ENCODE results near the gene CHCHD3.

The CHCHD3 gene

DNA sequence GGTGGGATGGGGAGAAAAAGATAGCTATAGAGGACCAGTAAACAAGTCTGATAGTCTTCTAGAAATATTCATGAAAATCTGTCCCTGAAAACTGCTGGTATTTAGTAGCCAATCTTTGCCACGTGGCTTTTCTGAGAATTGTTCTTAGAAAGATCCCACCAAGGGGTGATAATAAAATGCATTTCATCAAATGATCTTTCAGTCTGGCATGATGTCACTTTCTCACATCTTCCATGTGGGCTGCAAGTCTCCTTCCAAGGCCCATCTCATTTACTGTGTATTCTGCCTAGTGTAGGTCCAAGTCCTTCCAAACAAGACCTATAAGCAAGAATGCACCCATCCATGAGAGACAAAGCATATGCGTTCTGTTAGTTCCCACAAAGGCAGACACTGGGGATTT lies 226.0 kb downstream of the CHCHD3 start:
- DNase-seq = no peak

DNA sequence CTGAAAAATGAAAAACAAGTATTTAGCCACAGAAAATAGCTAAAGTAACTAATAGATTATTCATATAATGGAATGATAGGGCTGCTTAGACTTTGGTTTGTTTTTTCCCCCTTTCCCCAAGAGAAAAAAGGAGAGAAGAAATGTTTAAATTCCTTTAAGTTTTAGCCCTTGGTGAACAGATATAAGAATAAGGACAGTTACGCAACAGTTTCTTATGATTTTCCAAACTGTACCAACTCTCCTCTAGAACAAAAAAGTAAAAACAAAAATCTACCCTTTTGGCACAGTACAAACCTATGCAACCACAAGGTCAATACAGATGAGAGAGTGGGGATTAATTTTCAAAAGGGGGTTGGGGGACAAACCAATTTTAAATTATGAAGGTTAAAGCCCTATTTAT lies 227.7 kb downstream of the CHCHD3 start:
- DNase-seq = no peak

DNA sequence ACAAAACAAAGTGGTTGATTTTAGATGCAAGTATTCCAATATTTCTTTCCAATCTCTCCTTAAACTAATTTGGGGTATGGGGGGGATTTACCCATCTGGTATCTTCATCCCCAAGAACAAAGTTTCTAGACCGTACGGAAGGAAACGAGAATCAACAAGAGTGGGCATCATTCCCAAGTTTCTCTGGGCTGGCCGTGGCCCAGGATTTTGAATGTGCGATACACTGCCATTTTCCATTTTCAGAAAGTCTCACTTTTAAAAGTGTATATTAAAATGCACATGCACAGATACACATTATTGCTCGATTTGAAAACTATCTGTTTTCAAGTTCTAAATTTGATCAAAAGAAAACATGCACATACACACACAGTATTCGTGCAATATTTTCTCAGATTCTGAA lies 234.5 kb downstream of the CHCHD3 start:
- DNase-seq = no peak

DNA sequence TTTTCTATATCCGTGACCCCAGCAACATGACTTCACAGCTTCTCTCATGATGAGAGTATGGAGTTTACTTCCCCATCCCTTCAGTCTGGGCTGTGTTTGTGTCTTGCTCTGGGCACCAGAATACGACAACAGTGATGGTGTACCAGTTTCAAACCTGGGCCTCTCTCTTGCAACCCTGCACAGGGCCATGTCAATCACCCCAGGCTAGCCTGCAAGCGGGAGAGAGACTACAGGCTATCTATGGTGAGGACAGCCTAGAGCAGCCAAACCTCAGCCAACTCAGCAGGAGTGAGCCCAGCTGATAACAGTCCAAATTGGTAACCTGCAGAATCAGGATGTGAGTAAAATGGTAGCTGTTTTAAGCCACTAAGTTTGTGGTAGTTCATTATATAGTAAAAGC lies 235.8 kb downstream of the CHCHD3 start:
- no peak for DNase-seq

DNA sequence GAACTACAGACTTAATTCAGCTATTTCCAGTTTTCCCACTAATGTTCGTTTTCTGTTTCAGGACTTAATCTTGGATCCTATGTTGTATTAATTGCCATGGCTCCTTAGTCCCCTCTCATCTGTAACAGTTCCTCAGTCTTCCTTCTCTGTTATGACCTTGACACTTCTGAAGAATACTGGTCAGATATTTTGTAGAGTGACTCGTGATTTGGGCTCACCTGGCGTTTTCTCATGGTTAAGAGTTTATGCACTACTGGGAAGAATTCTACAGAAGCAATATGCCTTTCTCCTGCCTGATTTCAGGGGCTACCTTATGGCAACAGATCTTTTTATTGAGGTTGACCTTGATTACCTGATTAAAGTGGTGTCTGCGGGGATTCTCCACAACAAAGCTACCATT lies 239.4 kb downstream of the CHCHD3 start:
- DNase-seq = no peak

DNA sequence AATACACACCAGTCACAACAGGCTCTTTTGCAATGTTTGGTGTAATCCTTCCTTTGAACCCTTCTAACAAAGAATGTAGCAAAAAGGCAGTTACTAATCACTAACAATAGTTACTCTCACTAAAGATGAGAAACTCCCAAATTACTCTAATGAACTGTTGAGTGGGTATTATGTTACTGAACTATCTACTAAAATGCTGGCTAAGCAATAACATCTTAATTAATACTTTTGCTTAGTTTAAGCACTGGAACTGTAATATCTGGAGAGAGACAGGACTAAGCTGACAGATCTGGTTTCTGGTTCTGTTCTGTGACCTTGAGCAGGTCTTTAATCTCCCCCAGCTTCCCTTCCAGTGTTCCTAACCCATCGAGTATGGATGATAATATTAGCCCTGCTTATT lies 241.7 kb downstream of the CHCHD3 start:
- DNase-seq = no peak

DNA sequence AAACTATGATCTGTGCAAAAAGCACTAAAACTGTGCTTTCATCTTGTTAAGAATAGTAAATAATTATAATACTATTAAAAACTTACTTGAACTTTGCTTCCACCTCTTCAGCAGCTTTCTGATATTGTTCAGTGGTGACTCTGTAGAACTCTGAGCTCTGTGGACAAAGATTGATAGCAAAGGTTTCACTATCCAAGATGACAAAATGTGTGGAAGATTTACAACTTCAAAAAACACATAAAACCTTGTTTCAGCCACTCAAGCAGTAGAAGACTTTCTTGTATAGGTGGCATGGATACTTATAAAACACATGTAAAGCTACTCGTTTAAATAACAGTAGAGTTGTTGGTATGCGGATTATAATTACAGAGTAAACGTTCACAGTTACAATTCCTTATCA lies 243.6 kb downstream of the CHCHD3 start:
- no peak for DNase-seq

DNA sequence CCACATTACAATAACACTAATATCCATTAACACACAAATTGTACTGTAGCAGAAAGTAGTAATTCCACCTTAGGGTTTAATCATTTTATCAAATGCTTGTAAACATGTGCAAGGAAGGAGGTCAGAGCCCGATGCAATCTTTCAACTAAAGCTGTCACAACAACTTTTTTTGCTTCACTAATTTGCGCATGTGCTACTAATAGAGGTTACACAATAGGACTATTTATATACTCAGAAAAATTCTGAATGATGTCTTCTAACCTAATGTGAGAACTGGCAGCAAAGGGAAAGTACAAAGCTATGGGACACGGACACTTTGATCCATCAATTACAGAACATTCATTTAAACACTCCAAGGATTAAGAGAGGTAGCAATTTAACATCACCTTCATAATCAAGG lies 244.4 kb downstream of the CHCHD3 start:
- DNase-seq = no peak

DNA sequence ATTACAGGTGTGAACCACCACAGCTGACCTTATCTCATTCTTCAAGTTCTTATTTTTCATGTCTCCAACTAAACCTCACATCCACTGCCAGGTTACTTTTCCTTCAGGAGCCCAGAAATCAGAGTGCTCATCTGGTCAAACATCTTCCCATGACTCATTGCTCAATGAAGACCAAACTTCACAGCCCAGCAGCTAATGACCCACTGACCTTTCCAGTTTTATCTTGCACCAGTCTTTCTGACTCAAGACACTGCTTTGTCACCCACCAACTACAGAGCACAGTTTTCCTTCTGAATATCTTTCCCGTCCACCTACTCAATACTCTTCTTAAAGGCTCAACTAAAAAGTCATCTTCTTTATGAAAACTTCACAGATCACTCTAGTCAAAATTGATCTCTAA lies 245.1 kb downstream of the CHCHD3 start:
- DNase-seq = no peak

DNA sequence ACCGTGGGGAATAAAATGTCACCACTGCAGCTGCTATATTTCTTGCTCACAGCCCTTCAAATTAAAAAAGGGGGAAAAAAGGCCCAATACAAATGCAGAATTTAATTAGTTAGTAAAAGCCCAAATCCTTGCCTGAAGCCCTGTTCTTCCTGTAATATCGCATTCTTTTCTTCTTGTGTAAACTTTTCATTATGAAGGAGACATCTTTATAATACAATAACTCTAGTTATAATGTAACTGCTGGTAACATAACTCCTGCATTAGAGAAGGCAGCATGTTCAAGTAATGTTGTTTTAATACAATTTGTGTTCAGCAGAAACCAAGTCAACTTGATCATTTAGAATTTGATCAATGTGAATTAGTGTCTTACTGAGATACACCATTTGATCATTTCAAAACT lies 250.9 kb downstream of the CHCHD3 start:
- no peak for DNase-seq

DNA sequence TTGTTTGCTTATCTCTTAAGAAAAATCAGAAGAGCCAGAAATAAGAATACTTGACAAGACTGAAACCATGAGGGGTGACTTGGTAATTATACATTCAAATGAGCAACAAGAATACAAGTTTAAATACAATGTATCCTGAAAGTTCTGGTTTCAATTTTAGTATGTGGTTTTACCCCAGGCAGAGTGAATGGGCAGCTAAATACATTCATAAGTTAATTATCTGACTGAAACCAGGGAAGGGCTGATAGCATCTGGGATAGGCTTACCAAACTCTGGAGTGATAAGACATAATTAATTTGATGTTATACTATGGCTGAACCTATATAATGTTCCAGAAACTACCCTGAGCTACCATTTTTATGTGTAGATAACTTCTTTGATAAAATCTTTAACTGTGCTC lies 253.4 kb downstream of the CHCHD3 start:
- DNase-seq = no peak

DNA sequence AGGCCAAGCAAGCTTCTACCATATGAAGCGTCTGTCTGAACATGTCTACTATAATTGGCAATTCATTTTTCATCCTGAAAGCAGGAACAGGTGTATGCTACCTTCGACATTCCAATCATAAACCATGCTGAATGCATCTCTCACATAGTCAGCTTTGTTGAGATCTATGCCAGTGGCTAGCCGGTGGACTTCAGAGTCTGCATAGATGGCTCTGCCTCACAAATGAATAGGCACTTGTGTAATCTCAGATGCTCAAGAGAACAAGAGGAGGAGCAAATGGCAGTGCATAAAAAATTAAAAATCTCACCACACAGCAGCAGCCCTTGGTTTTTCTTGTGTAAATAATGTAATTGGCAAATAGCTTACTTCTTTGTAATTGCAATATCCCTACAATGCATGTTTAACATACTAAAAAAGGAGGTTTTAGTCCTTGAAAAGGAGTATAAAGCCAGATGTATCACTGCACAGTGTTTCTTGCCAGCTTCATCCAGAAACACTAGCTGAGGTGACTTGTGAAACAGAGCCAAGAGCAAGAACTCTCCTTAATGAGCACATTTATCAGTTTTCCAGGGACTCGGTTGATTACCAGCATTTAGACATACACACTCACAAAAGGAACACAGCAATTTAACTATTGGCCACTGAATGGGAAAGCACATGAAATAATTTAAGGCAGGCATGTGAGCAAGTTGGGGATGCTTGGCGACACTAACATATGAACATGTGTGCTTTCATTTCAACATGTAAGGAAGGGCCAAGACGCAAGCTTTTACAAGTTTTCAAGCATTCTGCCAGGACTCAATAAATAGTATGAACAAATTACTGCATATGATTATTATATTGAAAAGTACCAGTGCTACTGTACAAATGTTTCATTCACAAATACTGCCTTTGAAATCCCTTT lies 255.7 kb downstream of the CHCHD3 start:
- DNase-seq = no peak

DNA sequence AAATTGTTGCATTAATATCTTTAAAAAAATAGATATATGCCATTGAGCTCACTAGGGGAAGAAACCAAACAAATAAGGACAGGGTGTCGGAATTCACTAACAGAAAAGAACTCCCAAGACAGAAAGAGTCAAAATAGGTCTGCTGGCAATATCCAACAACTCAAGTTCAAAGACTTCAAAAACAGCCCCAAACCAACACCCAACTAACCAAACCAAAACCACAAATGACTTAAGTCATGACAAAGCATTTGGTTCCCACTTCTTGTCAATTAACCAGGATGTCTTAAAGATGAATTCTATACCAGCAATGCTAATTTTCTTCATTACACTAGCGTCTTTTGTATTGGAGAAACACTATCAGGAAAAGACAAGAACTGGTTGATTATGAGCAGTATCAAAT lies 256.7 kb downstream of the CHCHD3 start:
- no peak for DNase-seq

DNA sequence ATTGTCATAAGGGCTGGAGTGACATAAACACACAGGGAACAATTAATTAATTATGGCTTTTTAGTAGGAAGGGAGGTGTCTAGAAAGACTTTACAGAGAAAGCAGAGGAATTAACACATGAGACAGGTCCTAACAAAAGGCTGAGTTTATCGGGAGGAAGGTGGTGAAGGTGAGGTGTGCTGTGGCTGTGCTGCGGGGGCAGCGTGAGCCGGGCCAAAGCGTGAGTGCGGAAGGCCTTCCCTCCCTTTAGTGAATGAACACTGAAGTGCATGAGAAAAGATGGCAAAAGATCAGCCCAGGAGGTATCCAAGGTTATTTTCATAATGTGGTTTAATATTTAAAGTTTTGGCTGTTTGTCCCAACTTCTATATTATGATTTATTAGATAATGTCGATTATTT lies 262.2 kb downstream of the CHCHD3 start:
- no peak for DNase-seq

DNA sequence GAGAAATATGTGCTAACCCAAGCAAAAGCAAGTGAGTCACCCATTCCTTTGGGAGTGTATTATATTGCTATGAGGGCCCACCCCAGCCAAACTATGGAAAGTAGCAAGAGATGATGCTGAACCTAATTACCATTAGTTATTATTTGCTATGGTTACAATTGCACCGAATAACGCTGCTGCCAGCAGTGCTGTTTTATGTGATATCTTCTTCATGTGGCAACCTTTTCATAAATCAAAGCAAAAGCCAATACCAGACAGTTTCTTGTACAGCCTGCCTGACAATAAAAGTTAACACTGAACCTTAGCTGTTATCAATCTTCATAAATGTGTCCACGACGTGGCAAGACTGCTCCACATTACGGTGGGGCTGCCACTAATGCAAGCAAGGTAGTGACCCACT lies 263.9 kb downstream of the CHCHD3 start:
- DNase-seq = no peak

DNA sequence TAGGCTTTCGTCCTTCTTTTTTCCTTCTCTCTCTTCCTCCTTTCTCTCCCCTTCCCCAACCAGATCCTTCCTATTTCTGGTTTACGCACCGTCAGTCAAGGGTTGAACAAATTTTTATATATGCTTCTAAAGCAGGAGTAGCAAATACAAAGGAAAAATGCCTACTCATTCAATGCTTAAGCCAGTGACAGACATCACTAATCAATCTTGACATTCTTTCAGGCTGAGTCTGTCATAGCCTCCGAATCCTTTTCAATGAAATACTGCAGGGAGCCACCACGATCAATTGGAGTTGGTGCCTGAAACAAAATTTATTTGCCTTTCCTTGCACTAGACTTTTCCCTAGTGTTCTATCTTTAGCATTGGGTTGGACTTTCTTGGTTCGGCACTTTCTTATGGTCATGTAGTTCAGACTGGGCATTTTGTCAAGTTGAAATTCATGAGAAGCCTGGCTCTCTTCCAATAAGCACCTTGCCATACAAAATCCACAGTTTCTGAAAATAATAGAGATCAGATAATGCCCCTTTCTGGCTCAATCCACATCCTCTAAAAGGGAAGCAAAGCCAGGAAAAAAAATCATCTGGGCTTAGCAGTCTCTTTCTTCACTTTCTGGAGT lies 266.1 kb downstream of the CHCHD3 start:
- no peak for DNase-seq

DNA sequence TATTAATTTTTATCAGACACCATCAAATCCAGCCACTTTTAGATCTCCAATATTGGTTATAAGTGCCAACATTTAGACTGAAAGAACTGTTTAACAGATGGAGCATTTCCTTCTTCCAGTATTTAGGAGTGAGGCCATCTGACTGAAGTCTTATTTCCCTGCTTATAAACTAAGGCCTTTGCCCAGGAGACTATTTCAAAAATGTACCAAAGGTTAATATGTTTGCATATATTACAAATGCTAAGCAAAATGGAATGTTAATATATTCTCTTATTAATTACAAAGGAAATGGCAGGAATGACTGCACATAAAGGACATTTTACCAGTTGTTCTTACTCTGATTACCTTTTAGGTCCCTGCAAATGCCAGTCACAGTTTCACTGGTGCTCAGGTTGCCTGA lies 266.8 kb downstream of the CHCHD3 start:
- no peak for DNase-seq

DNA sequence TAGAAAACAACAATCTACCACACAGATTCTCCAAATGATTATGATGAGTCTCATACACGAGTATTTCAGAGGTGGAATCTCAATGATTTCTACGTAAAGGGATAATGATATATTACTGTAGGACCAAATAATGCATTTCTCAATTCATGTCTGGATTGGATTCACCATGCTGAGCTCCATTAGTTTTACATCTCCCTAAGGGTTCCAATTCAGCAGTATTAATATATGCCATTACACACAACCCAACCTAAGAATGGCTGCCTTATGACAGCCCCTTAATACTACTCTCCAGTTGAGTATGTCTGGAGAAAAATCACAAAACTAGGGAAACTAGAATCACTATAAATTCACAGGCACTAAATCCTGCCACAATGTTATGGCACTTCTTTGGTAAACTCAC lies 271.3 kb downstream of the CHCHD3 start:
- no peak for DNase-seq

DNA sequence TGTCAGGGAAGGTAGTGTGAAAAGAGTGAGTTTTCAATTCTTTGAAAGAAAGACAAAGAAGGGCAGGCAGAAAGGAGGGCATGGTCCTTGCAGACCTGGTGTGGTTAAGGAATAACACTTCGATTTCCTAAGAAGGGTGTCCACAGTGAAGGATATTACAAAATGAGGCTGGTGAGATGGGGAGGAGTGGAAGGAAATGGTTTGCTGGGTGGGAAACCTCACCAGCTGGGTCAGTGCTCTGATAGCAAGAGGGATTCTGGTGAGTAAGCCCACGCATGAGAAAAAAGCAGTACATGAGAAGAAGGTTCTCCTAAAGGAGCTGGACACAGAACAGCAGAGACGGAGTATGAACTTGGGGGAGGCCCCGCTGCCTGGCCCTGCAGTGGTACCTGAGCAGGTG lies 275.1 kb downstream of the CHCHD3 start:
- no peak for DNase-seq

DNA sequence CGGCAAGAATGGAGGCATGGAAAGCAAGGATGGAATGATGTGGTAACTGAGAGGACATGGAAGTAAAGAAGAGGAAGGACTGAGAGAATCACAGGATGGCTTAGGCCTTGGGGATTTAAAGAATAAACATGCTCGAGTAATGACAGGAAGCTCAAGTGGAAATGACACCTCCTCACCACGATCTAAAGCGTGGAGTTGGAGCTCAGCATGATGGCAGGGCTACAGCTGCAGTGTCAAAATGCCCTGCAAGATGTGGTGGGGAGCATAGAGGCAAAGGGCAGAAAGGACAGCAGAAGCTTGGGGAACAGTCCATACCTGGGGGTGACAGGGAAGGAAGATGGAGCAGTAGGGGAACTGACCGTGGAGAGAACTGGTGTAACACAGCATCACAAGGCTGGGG lies 276.1 kb downstream of the CHCHD3 start:
- no peak for DNase-seq

DNA sequence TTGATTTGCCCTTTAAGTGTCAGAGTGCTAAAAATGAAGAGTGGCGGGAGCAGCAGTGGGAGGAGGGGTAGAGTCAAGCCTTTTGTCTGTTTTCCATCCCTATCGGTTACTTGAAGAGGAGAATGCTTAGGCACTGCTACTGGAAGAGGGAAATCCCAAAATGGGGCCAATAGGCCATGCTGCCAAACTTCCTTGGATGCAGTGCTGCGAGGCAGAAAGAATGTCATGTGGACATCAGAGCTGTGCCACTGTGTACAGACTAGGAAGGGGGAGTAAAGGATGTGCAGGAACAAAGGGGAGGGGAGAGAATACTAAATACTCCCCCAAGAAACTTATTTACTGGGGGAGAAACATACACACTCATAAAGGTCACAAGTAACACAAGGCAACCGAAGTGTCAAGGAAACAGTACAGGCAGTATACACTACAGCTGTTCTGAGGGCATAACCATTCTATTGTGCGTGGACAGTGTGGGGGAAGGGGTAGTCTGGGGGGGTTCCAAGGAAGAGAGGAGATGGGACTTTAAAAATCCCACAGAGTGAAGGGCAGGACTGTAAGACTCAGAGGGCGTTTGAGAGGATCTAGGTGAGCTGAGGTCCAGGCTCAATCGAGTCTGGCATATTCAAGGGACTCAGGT lies 276.9 kb downstream of the CHCHD3 start:
- no peak for DNase-seq

DNA sequence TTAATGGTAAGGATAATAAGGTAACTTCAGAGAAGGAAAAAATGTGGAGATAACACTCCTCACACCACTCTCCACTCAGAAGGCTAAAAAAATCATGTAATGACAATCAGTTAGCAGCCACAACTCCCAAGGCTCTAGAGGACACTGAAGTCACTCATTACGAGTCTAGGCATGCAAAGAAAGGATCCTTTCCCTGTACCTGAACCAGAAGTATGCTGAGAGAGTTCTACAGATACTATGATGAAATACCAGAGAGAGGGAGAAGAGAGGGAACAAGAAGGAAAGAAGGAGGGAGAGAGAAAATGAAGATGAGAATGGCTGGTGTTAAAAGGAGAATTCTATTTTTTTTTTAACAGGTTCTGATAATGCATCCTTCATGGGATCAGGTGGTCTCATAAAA lies 281.4 kb downstream of the CHCHD3 start:
- no peak for DNase-seq

DNA sequence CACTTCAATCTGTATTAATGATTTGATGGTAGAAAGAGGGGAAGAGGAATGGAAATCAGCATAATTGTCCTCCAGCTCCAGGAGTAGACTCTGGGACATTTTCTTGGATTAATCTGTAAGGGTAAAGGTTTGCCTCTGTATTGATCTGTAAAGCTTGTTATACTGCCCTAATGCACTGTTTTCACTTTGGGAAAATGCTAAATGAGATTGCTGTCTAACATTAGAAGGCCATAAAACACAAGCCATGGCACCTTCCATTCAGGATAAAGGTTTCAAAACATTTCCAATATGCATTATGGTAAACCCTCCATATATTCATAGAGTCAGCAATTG lies 282.8 kb downstream of the CHCHD3 start:
- no peak for DNase-seq

DNA sequence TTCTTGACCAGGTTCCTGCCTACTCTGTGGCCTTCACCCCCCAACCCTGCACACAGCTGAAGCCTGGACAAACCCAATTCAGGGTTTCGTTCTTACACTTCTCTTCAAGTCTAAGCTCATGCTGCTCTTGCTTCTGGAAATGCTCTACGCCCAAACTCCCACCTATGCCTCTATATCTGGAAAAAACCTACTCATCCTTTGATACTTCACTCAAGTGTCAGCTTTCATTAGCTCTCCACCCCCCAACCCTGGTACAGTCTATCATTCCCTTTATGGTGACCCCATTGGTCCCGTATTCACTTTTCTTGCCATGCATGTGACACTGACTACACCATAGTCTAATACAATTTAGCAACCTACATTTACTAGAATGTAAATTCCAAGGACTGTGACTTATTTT lies 284.7 kb downstream of the CHCHD3 start:
- DNase-seq = no peak

DNA sequence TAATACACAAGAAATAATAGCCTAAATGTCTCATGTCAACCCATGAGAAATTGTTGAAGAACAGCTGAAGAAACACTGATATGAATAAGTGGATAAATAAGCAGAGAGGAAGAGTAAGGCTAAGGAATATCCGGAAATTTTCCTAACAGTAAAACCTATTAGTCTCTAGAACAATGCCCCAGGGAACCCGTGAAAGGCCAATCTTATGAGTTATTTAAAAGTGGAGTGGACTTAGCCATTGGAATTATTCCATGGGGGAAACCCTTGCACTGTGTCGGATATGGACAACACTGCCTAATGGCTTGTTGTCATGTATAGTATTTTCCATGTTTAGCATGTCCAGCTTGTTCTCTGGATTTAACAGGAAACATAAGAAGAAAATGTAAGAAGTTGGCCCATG lies 288.4 kb downstream of the CHCHD3 start:
- DNase-seq = no peak
